ENCODE results near the gene ZFYVE28. TPM values are rescaled to one million over a fixed set of nuclear protein-coding genes. Genes with fewer than 3 reads are reported as not detected.
"Not testable (repeated sequence)": the region's sequence is repeated elsewhere in the genome, so short reads cannot be mapped to it uniquely, and the experiment has no call there.

The ZFYVE28 gene
- total and polyA plus RNA-seq, 2 of the 8 experiments (the other 6 are each of a cell fraction or from before 2014, with no cell fraction given), result 1.7 to 4.9 TPM

- FAIRE-seq; H3K36me3 ChIP-seq (ENCODE audit: control insufficient read depth in 2 of 4, insufficient read depth in 4 of 4, low read length in 3 of 4): not testable (repeated sequence)
Measured at GRCh38 chr4:2429945-2430757, 11.7 kb upstream of the ZFYVE28 start.

More at GRCh38 chr4:2429945-2430757, 11.7 kb upstream of the ZFYVE28 start:
- H2AK5ac ChIP-seq (ENCODE audit: low read depth, low read length); H3K4me3 ChIP-seq (ENCODE audit: extremely low read depth in 1 of 4, insufficient read depth in 2 of 4, low read depth in 3 of 4, low read length in 4 of 4); H3K79me1 ChIP-seq (ENCODE audit: low read depth, low read length); DNase-seq (ENCODE audit: low read depth in 1 of 2, low spot score in 2 of 2); H4K91ac ChIP-seq (replicated peaks; ENCODE audit: insufficient read length, low read length); H4K20me1 ChIP-seq (replicated peaks in 1 of 2; ENCODE audit: control insufficient read depth in 1 of 2, insufficient read depth in 2 of 2, low read length in 2 of 2); H3K18ac ChIP-seq (ENCODE audit: extremely low read depth, low read length); H3K14ac ChIP-seq (ENCODE audit: insufficient read length); H3K27me3 ChIP-seq (replicated peaks in 1 of 4; ENCODE audit: control insufficient read depth in 3 of 4, extremely low read depth in 1 of 4, insufficient read depth in 3 of 4, low read length in 3 of 4); H3K79me2 ChIP-seq (ENCODE audit: control insufficient read depth in 1 of 2, insufficient read depth in 2 of 2, low read length in 2 of 2); H3K23ac ChIP-seq (ENCODE audit: insufficient read length); POLR2A ChIA-PET (ENCODE audit: partially characterized antibody); H3K9ac ChIP-seq (replicated peaks in 1 of 4; ENCODE audit: extremely low read depth in 1 of 4, low read depth in 3 of 4, low read length in 3 of 4); H4K8ac ChIP-seq (ENCODE audit: extremely low read depth, insufficient read depth, low read length); H3K23me2 ChIP-seq (ENCODE audit: low read depth, low read length); H3K56ac ChIP-seq (replicated peaks; ENCODE audit: insufficient read length, low read depth, low read length); H2BK5ac ChIP-seq (ENCODE audit: low read depth, low read length); H2BK15ac ChIP-seq (ENCODE audit: low read length); H3K27ac ChIP-seq (ENCODE audit: low read depth, low read length); H3K4ac ChIP-seq (replicated peaks; ENCODE audit: insufficient read length, low read depth, low read length); H2AFZ ChIP-seq (ENCODE audit: low read length); H3K4me1 ChIP-seq (replicated peaks in 1 of 4; ENCODE audit: control insufficient read depth in 3 of 4, insufficient read depth in 4 of 4, low read length in 3 of 4); H4K5ac ChIP-seq (ENCODE audit: insufficient read length, low read depth, low read length); H3K4me2 ChIP-seq (ENCODE audit: insufficient read depth in 1 of 2, low read depth in 2 of 2, low read length in 2 of 2); H2BK120ac ChIP-seq (replicated peaks; ENCODE audit: low read depth, low read length); H3K9me3 ChIP-seq (ENCODE audit: insufficient read depth in 2 of 2, low read depth in 1 of 2, low read length in 1 of 2); H2BK20ac ChIP-seq (ENCODE audit: low read length); H2BK12ac ChIP-seq (ENCODE audit: low read depth, low read length): not testable (repeated sequence)
- TF ChIP-seq CEBPB (IDR thresholded peaks at IDR 0.05; ENCODE audit: low read depth, low read length), result peak; percentile 49; the same call in 1 of the 2 replicates
- CTCF ChIA-PET (ENCODE audit: partially characterized antibody), result interaction anchor here (0.6 to 0.7 kb wide), 2 partner anchors 12 to 210 kb away, joined by 3 to 4 read pairs; no protein-coding TSS in a partner anchor
- WGBS, 2 experiments (ENCODE audit: extremely low coverage in 1 of 2, insufficient coverage in 1 of 2, insufficient read length in 1 of 2, insufficient replicate concordance in 2 of 2, low coverage in 1 of 2, low lambda C conversion rate in 2 of 2, missing lambda C conversion rate in 1 of 2), result 94% methylated on average over 21 of the region's 49 CpGs; no CpG with 5 or more reads in 1 of the 2 experiments

Data from H1 (cell line).